OCI-LY1 (cell line): ENCODE measurements around the gene KCNIP4.

Experiments
- H2AFZ ChIP-seq: fragments of 200-600 bp; sonication (generic), shearing (Covaris generic); 2 replicates; pipeline ENCODE4 v1.6.0; 2014; ENCODE audit warnings: antibody characterized with exemption, mild to moderate bottlenecking, low read length
- H3F3A ChIP-seq: fragments of 200-600 bp; sonication (generic), shearing (Covaris generic); 2 replicates; pipeline ENCODE4 v1.6.0; 2014; ENCODE audit warnings: mild to moderate bottlenecking, antibody characterized with exemption, low read length, moderate library complexity; ENCODE audit not compliant: insufficient read depth
- H3K27ac ChIP-seq: fragments of 200-600 bp; sonication (generic); 2 replicates; pipeline ENCODE4 v1.5.1; 2014; ENCODE audit warnings: low read length, mixed run types, mild to moderate bottlenecking, low read depth; ENCODE audit not compliant: poor library complexity, severe bottlenecking
- H3K27me3 ChIP-seq: fragments of 200-600 bp; sonication (generic); 2 replicates; pipeline ENCODE4 v1.6.0; 2014; ENCODE audit warnings: antibody characterized with exemption, mild to moderate bottlenecking, low read length, moderate library complexity; ENCODE audit not compliant: insufficient read depth
- H3K36me3 ChIP-seq: fragments of 200-600 bp; sonication (generic); 2 replicates; pipeline ENCODE4 v1.6.1; 2014; ENCODE audit warnings: mild to moderate bottlenecking, antibody characterized with exemption, low read length, moderate library complexity, mixed read lengths; ENCODE audit not compliant: insufficient read depth
- H3K4me1 ChIP-seq: fragments of 200-600 bp; sonication (generic); 2 replicates; pipeline ENCODE4 v1.5.1; 2014; ENCODE audit warnings: mild to moderate bottlenecking, low read length, moderate library complexity; ENCODE audit not compliant: insufficient read depth, severe bottlenecking
- H3K4me2 ChIP-seq: fragments of 200-600 bp; sonication (generic), shearing (Covaris generic); 2 replicates; pipeline ENCODE4 v1.6.1; 2014; ENCODE audit warnings: low read length
- H3K4me3 ChIP-seq: fragments of 200-600 bp; sonication (generic); 2 replicates; pipeline ENCODE4 v1.5.1; 2014; ENCODE audit warnings: low read length, low read depth, mild to moderate bottlenecking, mixed read lengths; ENCODE audit not compliant: poor library complexity, severe bottlenecking
- H3K79me2 ChIP-seq: fragments of 200-600 bp; shearing (Covaris generic); 2 replicates; pipeline ENCODE4 v1.6.1; 2016; ENCODE audit warnings: mixed run types, low read length, mixed read lengths; ENCODE audit not compliant: insufficient read depth
- H3K9ac ChIP-seq: fragments of 200-600 bp; sonication (generic), shearing (Covaris generic); 2 replicates; pipeline ENCODE4 v1.6.1; 2014; ENCODE audit warnings: mild to moderate bottlenecking, low read length, mixed read lengths
- H3K9me2 ChIP-seq: fragments of 200-600 bp; sonication (generic), shearing (Covaris generic); 2 replicates; pipeline ENCODE4 v1.6.1; 2014; ENCODE audit warnings: low read depth, mild to moderate bottlenecking, low read length, mixed read lengths
- H3K9me3 ChIP-seq: fragments of 200-600 bp; shearing (Covaris generic); 2 replicates; pipeline ENCODE4 v1.6.1; 2014; ENCODE audit warnings: low read length, mixed read lengths
- H4K20me1 ChIP-seq: fragments of 200-600 bp; sonication (generic), shearing (Covaris generic); 2 replicates; pipeline ENCODE4 v1.6.0; 2016; ENCODE audit warnings: mild to moderate bottlenecking, low read length; ENCODE audit not compliant: insufficient read depth
- EZH2 ChIP-seq: fragments of 200-600 bp; sonication (generic), shearing (Covaris generic); IDR thresholded peaks from 2 replicates; pipeline ENCODE4 v1.8.0; 2017; ENCODE audit warnings: borderline replicate concordance, mixed run types, mild to moderate bottlenecking, antibody characterized with exemption, low read length, moderate library complexity, mixed read lengths
- TF ChIP-seq, protein P1 (sequence below): fragments of 200-600 bp; sonication (generic), shearing (Covaris generic); IDR thresholded peaks from 2 replicates; pipeline ENCODE4 v1.5.1; 2017; ENCODE audit warnings: mild to moderate bottlenecking, antibody characterized with exemption, low read length, moderate library complexity, mixed read lengths

The KCNIP4 gene

GRCh38 chr4:21652508-21653231 is 295.9 kb downstream of the KCNIP4 start:
- TF ChIP-seq, protein P1, sequence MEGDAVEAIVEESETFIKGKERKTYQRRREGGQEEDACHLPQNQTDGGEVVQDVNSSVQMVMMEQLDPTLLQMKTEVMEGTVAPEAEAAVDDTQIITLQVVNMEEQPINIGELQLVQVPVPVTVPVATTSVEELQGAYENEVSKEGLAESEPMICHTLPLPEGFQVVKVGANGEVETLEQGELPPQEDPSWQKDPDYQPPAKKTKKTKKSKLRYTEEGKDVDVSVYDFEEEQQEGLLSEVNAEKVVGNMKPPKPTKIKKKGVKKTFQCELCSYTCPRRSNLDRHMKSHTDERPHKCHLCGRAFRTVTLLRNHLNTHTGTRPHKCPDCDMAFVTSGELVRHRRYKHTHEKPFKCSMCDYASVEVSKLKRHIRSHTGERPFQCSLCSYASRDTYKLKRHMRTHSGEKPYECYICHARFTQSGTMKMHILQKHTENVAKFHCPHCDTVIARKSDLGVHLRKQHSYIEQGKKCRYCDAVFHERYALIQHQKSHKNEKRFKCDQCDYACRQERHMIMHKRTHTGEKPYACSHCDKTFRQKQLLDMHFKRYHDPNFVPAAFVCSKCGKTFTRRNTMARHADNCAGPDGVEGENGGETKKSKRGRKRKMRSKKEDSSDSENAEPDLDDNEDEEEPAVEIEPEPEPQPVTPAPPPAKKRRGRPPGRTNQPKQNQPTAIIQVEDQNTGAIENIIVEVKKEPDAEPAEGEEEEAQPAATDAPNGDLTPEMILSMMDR, result no peak
- TF ChIP-seq EZH2, result no peak
- Histone ChIP-seq H3K9me3 (no peaks in the 10 kb centered on the region), H2AFZ (no peak overlapping the region), H3K27ac (no peak overlapping the region), H3F3A (no peaks in the 10 kb centered on the region), H3K9ac (no peak overlapping the region), H3K79me2 (no peaks in the 10 kb centered on the region), H3K4me3 (no peak overlapping the region), H3K36me3 (no peaks in the 10 kb centered on the region), H4K20me1 (no peaks in the 10 kb centered on the region), H3K4me2 (no peak overlapping the region), H3K4me1 (no peaks in the 10 kb centered on the region), H3K27me3 (no peaks in the 10 kb centered on the region), H3K9me2 (no peaks in the 10 kb centered on the region)

- Histone ChIP-seq H3K27ac (no peak overlapping the region), H3K36me3 (no peaks in the 10 kb centered on the region), H3K79me2 (no peaks in the 10 kb centered on the region), H3K9ac (no peak overlapping the region), H3K4me1 (no peaks in the 10 kb centered on the region), H3K9me3 (no peaks in the 10 kb centered on the region), H3F3A (no peaks in the 10 kb centered on the region), H2AFZ (no peak overlapping the region), H4K20me1 (no peaks in the 10 kb centered on the region), H3K9me2 (no peaks in the 10 kb centered on the region), H3K4me2 (no peak overlapping the region), H3K27me3 (no peaks in the 10 kb centered on the region), H3K4me3 (no peak overlapping the region)
- TF ChIP-seq EZH2, result no peak
- TF ChIP-seq, protein P1, result no peak
These were observed 299.0 kb downstream of the KCNIP4 start for GRCh38 chr4:21649391-21650090.

DNA sequence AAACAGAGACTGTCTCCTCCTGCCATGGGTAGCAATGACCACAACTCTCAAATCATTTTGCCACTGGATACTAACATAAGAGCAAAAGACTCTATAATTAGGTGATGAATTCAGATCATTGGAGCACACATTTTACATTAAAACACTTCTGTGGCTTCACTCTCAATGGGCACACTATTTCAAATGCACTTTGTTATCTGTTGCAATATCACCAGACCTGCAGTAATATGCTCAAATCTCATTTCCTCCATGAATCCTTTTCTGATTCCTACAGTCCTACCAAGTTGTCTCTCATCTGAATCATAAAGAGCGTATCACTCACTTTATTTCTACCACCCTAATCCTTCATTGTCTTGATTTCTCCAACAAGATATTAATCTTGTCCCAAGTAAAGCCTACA is 302.8 kb downstream of the KCNIP4 start:
- Histone ChIP-seq H3F3A (no peaks in the 10 kb centered on the region), H3K4me1 (no peaks in the 10 kb centered on the region), H3K27me3 (no peaks in the 10 kb centered on the region)

More for the DNA sequence above, 302.8 kb downstream of the KCNIP4 start:
- Histone ChIP-seq H2AFZ (no peak overlapping the region), H3K4me3 (no peak overlapping the region), H3K36me3 (no peaks in the 10 kb centered on the region), H3K9me2 (no peaks in the 10 kb centered on the region), H3K27ac (no peak overlapping the region), H3K4me2 (no peak overlapping the region), H3K9ac (no peak overlapping the region), H3K9me3 (no peaks in the 10 kb centered on the region), H4K20me1 (no peaks in the 10 kb centered on the region), H3K79me2 (no peaks in the 10 kb centered on the region)
- TF ChIP-seq, protein P1, result no peak
- TF ChIP-seq EZH2, result no peak
